Skeletal muscle cell (primary cell): ENCODE results near the gene NEK3.
"Not testable (repeated sequence)": the region's sequence is repeated elsewhere in the genome, so short reads cannot be mapped to it uniquely, and the experiment has no call there.

Experiments
- DNase-seq: peaks from one replicate; pipeline ENCODE4 v3.0.0-alpha.2; 2010; ENCODE audit warnings: low read depth
- H3K4me3 ChIP-seq: 2 replicates; pipeline ENCODE4 v1.5.1; 2011; ENCODE audit warnings: low read depth, mild to moderate bottlenecking, control low read depth, low read length, moderate library complexity

Gene NEK3

GRCh38 chr13:52159159-52159982, at the start of gene NEK3:
Gene NEK3, minus strand, starts transcription at chr13:52159597. Its CDS starts 3,406 bp downstream, at chr13:52156191.
- peak within 1 kb of the TSS; percentile 79 for H3K4me3 ChIP-seq
- DNase-seq: no peak

GRCh38 chr13:52208384-52208783, 49.0 kb upstream of the NEK3 start:
- not testable (repeated sequence) for DNase-seq, H3K4me3 ChIP-seq

GRCh38 chr13:52207896-52208295, 48.5 kb upstream of the NEK3 start:
- not testable (repeated sequence) for H3K4me3 ChIP-seq, DNase-seq

- DNase-seq, H3K4me3 ChIP-seq: not testable (repeated sequence)
Observed at GRCh38 chr13:52207337-52207736, 47.9 kb upstream of the NEK3 start.

GRCh38 chr13:52204546-52204945, 45.1 kb upstream of the NEK3 start:
- not testable (repeated sequence) for DNase-seq, H3K4me3 ChIP-seq

- H3K4me3 ChIP-seq: not testable (repeated sequence)
- peak; percentile 77 for DNase-seq
Observed at GRCh38 chr13:52203864-52204263, 44.5 kb upstream of the NEK3 start.

GRCh38 chr13:52202506-52202905, 43.1 kb upstream of the NEK3 start:
- H3K4me3 ChIP-seq: not testable (repeated sequence)

GRCh38 chr13:52201439-52202193, 42.2 kb upstream of the NEK3 start:
- H3K4me3 ChIP-seq, DNase-seq: not testable (repeated sequence)

More at GRCh38 chr13:52202506-52202905, 43.1 kb upstream of the NEK3 start:
- not testable (repeated sequence) for DNase-seq

GRCh38 chr13:52195401-52195837, 36.0 kb upstream of the NEK3 start:
- DNase-seq: peak; percentile 39
- H3K4me3 ChIP-seq: peak overlapping the region; percentile 78

- DNase-seq: peak; percentile 57
Observed at GRCh38 chr13:52194184-52194868, 34.9 kb upstream of the NEK3 start.

GRCh38 chr13:52193587-52194183, 34.3 kb upstream of the NEK3 start:
- DNase-seq: not testable (repeated sequence)
- peak overlapping the region; percentile 78 for H3K4me3 ChIP-seq

More at GRCh38 chr13:52194184-52194868, 34.9 kb upstream of the NEK3 start:
- H3K4me3 ChIP-seq: peak overlapping the region; percentile 78

GRCh38 chr13:52187424-52188187, 28.2 kb upstream of the NEK3 start:
- not testable (repeated sequence) for DNase-seq

GRCh38 chr13:52187029-52187423, 27.6 kb upstream of the NEK3 start:
- no peak for DNase-seq
- no peak overlapping the region for H3K4me3 ChIP-seq

More at GRCh38 chr13:52187424-52188187, 28.2 kb upstream of the NEK3 start:
- not testable (repeated sequence) for H3K4me3 ChIP-seq

- H3K4me3 ChIP-seq, DNase-seq: not testable (repeated sequence)
Observed at GRCh38 chr13:52181316-52181954, 22.0 kb upstream of the NEK3 start.

GRCh38 chr13:52179925-52180324, 20.5 kb upstream of the NEK3 start:
- no peak for DNase-seq
- no peak overlapping the region for H3K4me3 ChIP-seq

GRCh38 chr13:52177276-52177675, 17.9 kb upstream of the NEK3 start:
- no peak for DNase-seq
- no peak overlapping the region for H3K4me3 ChIP-seq

GRCh38 chr13:52173970-52174369, 14.6 kb upstream of the NEK3 start:
- DNase-seq, H3K4me3 ChIP-seq: not testable (repeated sequence)

- H3K4me3 ChIP-seq: no peak overlapping the region
- DNase-seq: no peak
Observed at GRCh38 chr13:52173373-52173772, 14.0 kb upstream of the NEK3 start.
